ENCODE results near the gene ALPK1.

Gene ALPK1

DNA sequence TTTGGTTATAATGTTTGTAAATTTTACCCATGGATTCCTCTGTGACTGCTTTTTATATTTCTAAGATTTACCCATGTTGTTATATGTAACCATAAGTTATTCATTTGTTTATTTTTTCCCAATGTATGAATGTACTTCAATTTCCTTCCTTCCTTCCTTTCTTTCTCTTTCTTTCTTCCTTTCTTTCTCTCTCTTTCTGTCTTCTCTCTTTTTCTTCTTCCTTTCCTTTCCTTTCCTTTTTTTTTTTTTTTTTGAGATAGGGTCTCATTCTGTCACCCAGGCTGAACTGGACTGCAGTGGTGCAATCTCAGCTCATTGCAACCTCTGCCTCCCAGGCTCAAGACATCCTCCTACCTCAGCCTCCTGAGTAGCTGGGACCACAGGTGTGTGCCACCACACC, 55.6 kb downstream of the ALPK1 start:
- Histone ChIP-seq H4K20me1 (ENCODE audit: insufficient read depth, low read length) (no peaks in the 10 kb centered on the region; the same call in 1 of the 2 replicates), H2AFZ (ENCODE audit: low read depth, low read length) (no peak overlapping the region), H3K4me3 (ENCODE audit: low read depth in 1 of 2, low read length in 2 of 2) (no peak overlapping the region), H3K9me3 (ENCODE audit: insufficient read depth, low read length, severe bottlenecking) (no peaks in the 10 kb centered on the region), H3K4me2 (ENCODE audit: insufficient read depth, low read length) (no peak overlapping the region), H3K27me3 (ENCODE audit: insufficient read depth, low read length, poor library complexity) (no peaks in the 10 kb centered on the region), H3K27ac (ENCODE audit: low read length) (no peak overlapping the region), H3K36me3 (ENCODE audit: insufficient read depth, low read length) (peaks cover 4% of the 10 kb centered on the region; the same call in 1 of the 2 replicates), H3K9ac (ENCODE audit: low read depth, low read length) (no peak overlapping the region), H3K4me1 (ENCODE audit: insufficient read depth, low read length) (no peaks in the 10 kb centered on the region), H3K79me2 (ENCODE audit: insufficient read depth, low read length) (no peaks in the 10 kb centered on the region)
- ATAC-seq (ENCODE audit: insufficient read depth, low read depth) (no peak), DNase-seq (no peak)
- TF ChIP-seq EZH2 (IDR thresholded peaks at IDR 0.05; ENCODE audit: borderline replicate concordance, low read depth, low read length, severe bottlenecking), result no peak
- TF ChIP-seq, protein P1, sequence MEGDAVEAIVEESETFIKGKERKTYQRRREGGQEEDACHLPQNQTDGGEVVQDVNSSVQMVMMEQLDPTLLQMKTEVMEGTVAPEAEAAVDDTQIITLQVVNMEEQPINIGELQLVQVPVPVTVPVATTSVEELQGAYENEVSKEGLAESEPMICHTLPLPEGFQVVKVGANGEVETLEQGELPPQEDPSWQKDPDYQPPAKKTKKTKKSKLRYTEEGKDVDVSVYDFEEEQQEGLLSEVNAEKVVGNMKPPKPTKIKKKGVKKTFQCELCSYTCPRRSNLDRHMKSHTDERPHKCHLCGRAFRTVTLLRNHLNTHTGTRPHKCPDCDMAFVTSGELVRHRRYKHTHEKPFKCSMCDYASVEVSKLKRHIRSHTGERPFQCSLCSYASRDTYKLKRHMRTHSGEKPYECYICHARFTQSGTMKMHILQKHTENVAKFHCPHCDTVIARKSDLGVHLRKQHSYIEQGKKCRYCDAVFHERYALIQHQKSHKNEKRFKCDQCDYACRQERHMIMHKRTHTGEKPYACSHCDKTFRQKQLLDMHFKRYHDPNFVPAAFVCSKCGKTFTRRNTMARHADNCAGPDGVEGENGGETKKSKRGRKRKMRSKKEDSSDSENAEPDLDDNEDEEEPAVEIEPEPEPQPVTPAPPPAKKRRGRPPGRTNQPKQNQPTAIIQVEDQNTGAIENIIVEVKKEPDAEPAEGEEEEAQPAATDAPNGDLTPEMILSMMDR (IDR thresholded peaks at IDR 0.05; ENCODE audit: borderline replicate concordance, extremely low read depth, low read length, poor library complexity, severe bottlenecking), result no peak

DNA sequence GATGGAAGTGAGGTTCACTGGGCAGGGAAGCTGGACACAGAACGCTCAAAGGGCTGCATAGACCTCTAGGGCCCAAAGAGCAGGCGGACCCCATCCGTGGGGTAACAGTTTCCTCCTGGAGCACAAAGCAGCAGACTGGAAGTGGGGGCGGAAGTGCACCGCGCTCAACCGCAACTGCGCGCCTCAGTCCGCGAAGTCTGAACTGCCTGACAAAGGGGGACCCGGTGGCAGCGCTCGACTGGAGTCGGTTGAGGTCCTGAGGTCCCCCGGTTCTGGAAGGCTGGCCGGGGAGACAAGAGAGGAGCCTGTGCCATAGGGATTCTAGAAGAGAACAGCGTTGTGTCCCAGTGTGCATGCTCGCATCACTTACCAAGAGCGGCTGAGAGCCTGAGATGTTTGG, 58.5 kb downstream of the ALPK1 start:
- DNase-seq (no peak), ATAC-seq (ENCODE audit: insufficient read depth, low read depth) (no peak)
- Histone ChIP-seq H3K27ac (ENCODE audit: low read length) (no peak overlapping the region), H3K4me2 (ENCODE audit: insufficient read depth, low read length) (no peak overlapping the region), H2AFZ (ENCODE audit: low read depth, low read length) (no peak overlapping the region), H4K20me1 (ENCODE audit: insufficient read depth, low read length) (no peaks in the 10 kb centered on the region), H3K4me1 (ENCODE audit: insufficient read depth, low read length) (no peaks in the 10 kb centered on the region), H3K79me2 (ENCODE audit: insufficient read depth, low read length) (no peaks in the 10 kb centered on the region), H3K9ac (ENCODE audit: low read depth, low read length) (no peak overlapping the region), H3K36me3 (ENCODE audit: insufficient read depth, low read length) (peaks cover 4% of the 10 kb centered on the region; the same call in 1 of the 2 replicates), H3K4me3 (ENCODE audit: low read depth in 1 of 2, low read length in 2 of 2) (no peak overlapping the region), H3K27me3 (ENCODE audit: insufficient read depth, low read length, poor library complexity) (no peaks in the 10 kb centered on the region), H3K9me3 (ENCODE audit: insufficient read depth, low read length, severe bottlenecking) (peaks cover 4% of the 10 kb centered on the region)
- TF ChIP-seq, protein P1 (IDR thresholded peaks at IDR 0.05; ENCODE audit: borderline replicate concordance, extremely low read depth, low read length, poor library complexity, severe bottlenecking), result no peak
- TF ChIP-seq EZH2 (IDR thresholded peaks at IDR 0.05; ENCODE audit: borderline replicate concordance, low read depth, low read length, severe bottlenecking), result no peak

DNA sequence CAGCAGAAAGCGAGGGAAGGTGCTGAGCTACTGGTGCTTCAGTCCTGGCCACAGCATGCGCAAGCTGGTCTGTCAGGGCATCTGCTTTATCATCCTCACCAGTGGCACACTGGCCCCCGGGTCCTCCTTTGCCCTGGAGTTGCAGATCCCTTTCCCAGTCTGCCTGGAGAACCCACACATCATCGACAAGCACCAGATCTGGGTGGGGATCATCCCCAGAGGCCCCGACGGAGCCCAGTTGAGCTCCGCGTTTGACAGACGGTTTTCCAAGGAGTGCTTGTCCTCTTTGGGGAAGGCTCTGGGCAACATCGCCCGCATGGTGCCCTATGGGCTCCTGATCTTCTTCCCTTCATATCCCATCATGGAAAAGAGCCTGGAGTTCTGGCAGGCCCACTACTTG, 60.3 kb downstream of the ALPK1 start:
- Histone ChIP-seq H4K20me1 (ENCODE audit: insufficient read depth, low read length) (no peaks in the 10 kb centered on the region), H3K9ac (ENCODE audit: low read depth, low read length) (no peak overlapping the region), H3K4me2 (ENCODE audit: insufficient read depth, low read length) (no peak overlapping the region), H3K27ac (ENCODE audit: low read length) (no peak overlapping the region), H3K36me3 (ENCODE audit: insufficient read depth, low read length) (peaks cover 13% of the 10 kb centered on the region), H3K4me1 (ENCODE audit: insufficient read depth, low read length) (peaks cover 9% of the 10 kb centered on the region), H3K9me3 (ENCODE audit: insufficient read depth, low read length, severe bottlenecking) (peaks cover 4% of the 10 kb centered on the region), H3K27me3 (ENCODE audit: insufficient read depth, low read length, poor library complexity) (no peaks in the 10 kb centered on the region), H3K4me3 (ENCODE audit: low read depth in 1 of 2, low read length in 2 of 2) (no peak overlapping the region), H2AFZ (ENCODE audit: low read depth, low read length) (no peak overlapping the region), H3K79me2 (ENCODE audit: insufficient read depth, low read length) (no peaks in the 10 kb centered on the region)
- DNase-seq, result no peak
- TF ChIP-seq, protein P1 (IDR thresholded peaks at IDR 0.05; ENCODE audit: borderline replicate concordance, extremely low read depth, low read length, poor library complexity, severe bottlenecking), result no peak
- no peak for TF ChIP-seq EZH2 (IDR thresholded peaks at IDR 0.05; ENCODE audit: borderline replicate concordance, low read depth, low read length, severe bottlenecking)
- no peak for ATAC-seq (ENCODE audit: insufficient read depth, low read depth)

- Histone ChIP-seq H3K27me3 (ENCODE audit: insufficient read depth, low read length, poor library complexity) (no peaks in the 10 kb centered on the region), H3K36me3 (ENCODE audit: insufficient read depth, low read length) (peaks cover 13% of the 10 kb centered on the region), H2AFZ (ENCODE audit: low read depth, low read length) (no peak overlapping the region), H3K4me1 (ENCODE audit: insufficient read depth, low read length) (peaks cover 9% of the 10 kb centered on the region), H3K79me2 (ENCODE audit: insufficient read depth, low read length) (no peaks in the 10 kb centered on the region), H3K9ac (ENCODE audit: low read depth, low read length) (no peak overlapping the region), H3K9me3 (ENCODE audit: insufficient read depth, low read length, severe bottlenecking) (peaks cover 4% of the 10 kb centered on the region), H3K4me2 (ENCODE audit: insufficient read depth, low read length) (no peak overlapping the region), H3K27ac (ENCODE audit: low read length) (no peak overlapping the region), H3K4me3 (ENCODE audit: low read depth in 1 of 2, low read length in 2 of 2) (no peak overlapping the region), H4K20me1 (ENCODE audit: insufficient read depth, low read length) (no peaks in the 10 kb centered on the region)
- ATAC-seq (ENCODE audit: insufficient read depth, low read depth), result no peak
- TF ChIP-seq, protein P1 (IDR thresholded peaks at IDR 0.05; ENCODE audit: borderline replicate concordance, extremely low read depth, low read length, poor library complexity, severe bottlenecking), result no peak
- no peak for DNase-seq
Observed at GRCh38 chr4:112357897-112358296, 60.7 kb downstream of the ALPK1 start.
